Tibial nerve (tissue), 4 donors: ENCODE data around the gene DENND1A.

Experiments
- CTCF ChIP-seq, 5 experiments: fragments of 200-600 bp in 3 of 5; fragments of 450-650 bp in 2 of 5; sonication (generic) in 3 of 5; IDR thresholded peaks; one replicate each; pipeline ENCODE4 v1.5.1; 2016 to 2019; ENCODE audit warnings: antibody characterized with exemption in 5 of 5, mild to moderate bottlenecking in 3 of 5, moderate library complexity in 2 of 5
- EP300 ChIP-seq, 2 donors: sonication (generic); formaldehyde crosslinking; IDR thresholded peaks; one replicate each; pipeline ENCODE4 v1.6.1; 2017; ENCODE audit warnings: antibody characterized with exemption in 2 of 2, mild to moderate bottlenecking in 1 of 2
- POLR2A ChIP-seq, 2 donors: fragments of 450-650 bp; IDR thresholded peaks; one replicate each; pipeline ENCODE4 v1.6.1; 2017; ENCODE audit warnings: antibody characterized with exemption in 2 of 2, mild to moderate bottlenecking in 2 of 2, moderate library complexity in 2 of 2

DNA sequence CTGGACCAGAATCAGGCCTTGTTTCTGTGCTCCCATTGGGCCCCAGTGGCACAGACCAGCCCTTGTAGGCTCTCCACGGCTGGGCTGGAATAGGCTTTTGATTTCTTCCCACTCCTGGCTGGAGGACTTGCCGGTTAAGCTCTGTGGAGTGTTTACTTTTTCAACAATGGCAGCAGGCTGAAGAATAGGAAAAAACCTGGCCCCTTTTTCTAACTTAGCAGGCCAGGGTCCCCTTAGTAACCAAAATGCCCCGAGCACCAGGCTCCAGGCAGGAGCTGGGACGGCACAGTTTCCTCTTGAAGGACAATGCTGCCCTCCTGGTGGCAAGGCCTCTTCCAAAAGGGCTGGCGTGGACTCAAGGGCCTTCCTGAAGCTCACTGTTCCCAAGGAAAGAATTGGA is 343.7 kb downstream of the DENND1A start:
- TF ChIP-seq CTCF (IDR thresholded peaks at IDR 0.05) (no peak), POLR2A (IDR thresholded peaks at IDR 0.05) (no peak), EP300 (IDR thresholded peaks at IDR 0.05) (no peak)
